ENCODE results near the gene HERC2. TPM values are rescaled to one million over a fixed set of nuclear protein-coding genes. Genes with fewer than 3 reads are reported as not detected.
"Not testable (repeated sequence)": the region's sequence is repeated elsewhere in the genome, so short reads cannot be mapped to it uniquely, and the experiment has no call there.

Gene HERC2
- total and polyA plus RNA-seq, 9 of the 15 experiments (the other 6 are each of a cell fraction or from before 2014, with no cell fraction given): 10.6 to 84.0 (median 42.6) TPM

DNA sequence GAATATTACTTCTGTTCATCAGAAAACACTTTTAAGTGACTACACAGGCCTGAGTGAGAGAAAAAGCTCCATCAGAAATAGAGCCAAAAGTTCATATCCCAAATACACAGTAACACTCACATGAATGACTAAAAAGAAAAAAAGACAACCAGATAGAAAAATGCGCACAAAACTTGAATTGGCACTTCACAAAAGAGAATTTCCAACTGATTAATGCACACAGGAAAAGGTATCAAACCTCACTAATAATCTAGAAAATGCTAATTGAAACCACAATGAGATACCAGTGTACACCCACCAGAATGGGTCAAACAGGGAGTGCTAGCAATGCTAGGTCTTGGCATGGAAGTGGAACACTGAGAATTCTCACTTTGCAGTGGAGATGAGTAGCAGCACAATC is 78.6 kb downstream of the HERC2 start:
- Histone ChIP-seq H3K4me1 (replicated peaks in 1 of 2; ENCODE audit: control insufficient read depth in 2 of 2, insufficient read depth in 2 of 2, low read length in 2 of 2) (no peaks in the 10 kb centered on the region), H3K36me3 (ENCODE audit: control insufficient read depth, insufficient read depth, low read length) (peaks cover 73% of the 10 kb centered on the region), H3K4me3 (no peak overlapping the region), H3K79me2 (ENCODE audit: control insufficient read depth, insufficient read depth, low read length) (no peaks in the 10 kb centered on the region), H4K20me1 (replicated peaks; ENCODE audit: control insufficient read depth, insufficient read depth, low read length) (no peaks in the 10 kb centered on the region), H2AFZ (ENCODE audit: low read depth, low read length) (no peak overlapping the region), H3K9me3 (replicated peaks; ENCODE audit: control insufficient read depth, insufficient read depth, low read depth, low read length) (no peaks in the 10 kb centered on the region), H3K27me3 (ENCODE audit: control insufficient read depth in 2 of 2, insufficient read depth in 2 of 2, low read length in 2 of 2) (no peaks in the 10 kb centered on the region), H3K9ac (ENCODE audit: insufficient read depth in 1 of 2, low read depth in 2 of 2, low read length in 2 of 2) (no peak overlapping the region), H3K9me1 (ENCODE audit: control insufficient read depth, insufficient read depth, low read length) (no peaks in the 10 kb centered on the region), H3K27ac (ENCODE audit: extremely low read depth, low read depth, low read length) (no peak overlapping the region), H3K4me2 (ENCODE audit: insufficient read depth, low read length) (no peak overlapping the region)
- CTCF ChIA-PET (ENCODE audit: low intra/inter-chr PET ratio): no interaction called here
- POLR2A ChIA-PET: no interaction called here
- intact Hi-C loops (cut with micrococcal nuclease) (no loop called here), in situ Hi-C loops (cut with MboI) (no loop called here)
- DNase-seq (ENCODE audit: extremely low read depth in 1 of 4, low spot score in 3 of 4) (no peak), FAIRE-seq (no peak), ATAC-seq (no peak)
- no TSS peak for BruUV-seq (replicated peaks)
- 100% methylated on average over 1 of the region's 1 CpG for WGBS (ENCODE audit: insufficient coverage, low coverage, missing lambda C conversion rate)
- TF ChIP-seq STAT5B (CRISPR knock-in tag; IDR thresholded peaks at IDR 0.05) (no peak), CBFA2T3 (IDR thresholded peaks at IDR 0.05) (no peak)
- TF ChIP-seq, protein P1, sequence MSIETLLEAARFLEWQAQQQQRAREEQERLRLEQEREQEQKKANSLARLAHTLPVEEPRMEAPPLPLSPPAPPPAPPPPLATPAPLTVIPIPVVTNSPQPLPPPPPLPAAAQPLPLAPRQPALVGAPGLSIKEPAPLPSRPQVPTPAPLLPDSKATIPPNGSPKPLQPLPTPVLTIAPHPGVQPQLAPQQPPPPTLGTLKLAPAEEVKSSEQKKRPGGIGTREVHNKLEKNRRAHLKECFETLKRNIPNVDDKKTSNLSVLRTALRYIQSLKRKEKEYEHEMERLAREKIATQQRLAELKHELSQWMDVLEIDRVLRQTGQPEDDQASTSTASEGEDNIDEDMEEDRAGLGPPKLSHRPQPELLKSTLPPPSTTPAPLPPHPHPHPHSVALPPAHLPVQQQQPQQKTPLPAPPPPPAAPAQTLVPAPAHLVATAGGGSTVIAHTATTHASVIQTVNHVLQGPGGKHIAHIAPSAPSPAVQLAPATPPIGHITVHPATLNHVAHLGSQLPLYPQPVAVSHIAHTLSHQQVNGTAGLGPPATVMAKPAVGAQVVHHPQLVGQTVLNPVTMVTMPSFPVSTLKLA (conservative IDR thresholded peaks at IDR 0.05): no peak
- TF ChIP-seq, protein P2, sequence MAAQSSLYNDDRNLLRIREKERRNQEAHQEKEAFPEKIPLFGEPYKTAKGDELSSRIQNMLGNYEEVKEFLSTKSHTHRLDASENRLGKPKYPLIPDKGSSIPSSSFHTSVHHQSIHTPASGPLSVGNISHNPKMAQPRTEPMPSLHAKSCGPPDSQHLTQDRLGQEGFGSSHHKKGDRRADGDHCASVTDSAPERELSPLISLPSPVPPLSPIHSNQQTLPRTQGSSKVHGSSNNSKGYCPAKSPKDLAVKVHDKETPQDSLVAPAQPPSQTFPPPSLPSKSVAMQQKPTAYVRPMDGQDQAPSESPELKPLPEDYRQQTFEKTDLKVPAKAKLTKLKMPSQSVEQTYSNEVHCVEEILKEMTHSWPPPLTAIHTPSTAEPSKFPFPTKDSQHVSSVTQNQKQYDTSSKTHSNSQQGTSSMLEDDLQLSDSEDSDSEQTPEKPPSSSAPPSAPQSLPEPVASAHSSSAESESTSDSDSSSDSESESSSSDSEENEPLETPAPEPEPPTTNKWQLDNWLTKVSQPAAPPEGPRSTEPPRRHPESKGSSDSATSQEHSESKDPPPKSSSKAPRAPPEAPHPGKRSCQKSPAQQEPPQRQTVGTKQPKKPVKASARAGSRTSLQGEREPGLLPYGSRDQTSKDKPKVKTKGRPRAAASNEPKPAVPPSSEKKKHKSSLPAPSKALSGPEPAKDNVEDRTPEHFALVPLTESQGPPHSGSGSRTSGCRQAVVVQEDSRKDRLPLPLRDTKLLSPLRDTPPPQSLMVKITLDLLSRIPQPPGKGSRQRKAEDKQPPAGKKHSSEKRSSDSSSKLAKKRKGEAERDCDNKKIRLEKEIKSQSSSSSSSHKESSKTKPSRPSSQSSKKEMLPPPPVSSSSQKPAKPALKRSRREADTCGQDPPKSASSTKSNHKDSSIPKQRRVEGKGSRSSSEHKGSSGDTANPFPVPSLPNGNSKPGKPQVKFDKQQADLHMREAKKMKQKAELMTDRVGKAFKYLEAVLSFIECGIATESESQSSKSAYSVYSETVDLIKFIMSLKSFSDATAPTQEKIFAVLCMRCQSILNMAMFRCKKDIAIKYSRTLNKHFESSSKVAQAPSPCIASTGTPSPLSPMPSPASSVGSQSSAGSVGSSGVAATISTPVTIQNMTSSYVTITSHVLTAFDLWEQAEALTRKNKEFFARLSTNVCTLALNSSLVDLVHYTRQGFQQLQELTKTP (IDR thresholded peaks at IDR 0.05; ENCODE audit: low read depth in 1 of 2, partially characterized antibody in 2 of 2): peak in 1 of 2 experiments; percentile 93

GRCh38 chr15:28238296-28238695 is 83.7 kb downstream of the HERC2 start:
- H3K9me1 ChIP-seq (ENCODE audit: control insufficient read depth, insufficient read depth, low read length); in situ Hi-C loops (cut with MboI); H2AFZ ChIP-seq (ENCODE audit: low read depth, low read length); CTCF ChIA-PET (ENCODE audit: low intra/inter-chr PET ratio); BruUV-seq (replicated peaks); H4K20me1 ChIP-seq (replicated peaks; ENCODE audit: control insufficient read depth, insufficient read depth, low read length); H3K9ac ChIP-seq (ENCODE audit: insufficient read depth in 1 of 2, low read depth in 2 of 2, low read length in 2 of 2); H3K27ac ChIP-seq (ENCODE audit: extremely low read depth, low read depth, low read length); H3K4me3 ChIP-seq; POLR2A ChIA-PET; H3K4me1 ChIP-seq (replicated peaks in 1 of 2; ENCODE audit: control insufficient read depth in 2 of 2, insufficient read depth in 2 of 2, low read length in 2 of 2); H3K79me2 ChIP-seq (ENCODE audit: control insufficient read depth, insufficient read depth, low read length); H3K27me3 ChIP-seq (ENCODE audit: control insufficient read depth in 2 of 2, insufficient read depth in 2 of 2, low read length in 2 of 2); DNase-seq (ENCODE audit: extremely low read depth in 1 of 4, low spot score in 3 of 4); H3K4me2 ChIP-seq (ENCODE audit: insufficient read depth, low read length); H3K9me3 ChIP-seq (replicated peaks; ENCODE audit: control insufficient read depth, insufficient read depth, low read depth, low read length); FAIRE-seq; intact Hi-C loops (cut with micrococcal nuclease); ATAC-seq: not testable (repeated sequence)
- H3K36me3 ChIP-seq (ENCODE audit: control insufficient read depth, insufficient read depth, low read length): peaks cover 52% of the 10 kb centered on the region; the same call in 2 of the 3 replicates
- WGBS (ENCODE audit: insufficient coverage, low coverage, missing lambda C conversion rate): 92% methylated on average over 4 of the region's 4 CpGs
